Vagina (tissue), 2 donors: ENCODE data around the gene KLK12. TPM values are rescaled to one million over a fixed set of nuclear protein-coding genes. Genes with fewer than 3 reads are reported as not detected.
"Not testable (repeated sequence)": the region's sequence is repeated elsewhere in the genome, so short reads cannot be mapped to it uniquely, and the experiment has no call there.

Source experiments
- DNase-seq, 2 donors: peaks; one replicate each; pipeline ENCODE4 v3.0.0-alpha.2; 2017; ENCODE audit errors: extremely low spot score in 2 of 2
- H3K27ac ChIP-seq: fragments of 200-600 bp; sonication (generic); one replicate; pipeline ENCODE4 v1.5.1; 2019
- H3K27me3 ChIP-seq: fragments of 200-600 bp; sonication (generic); one replicate; pipeline ENCODE4 v1.5.1; 2019
- H3K36me3 ChIP-seq, 2 donors: fragments of 200-600 bp; sonication (generic); one replicate each; pipeline ENCODE4 v1.5.1; 2017 to 2019
- H3K4me1 ChIP-seq: fragments of 200-600 bp; sonication (generic); one replicate; pipeline ENCODE4 v1.5.1; 2019
- H3K4me3 ChIP-seq, 2 donors: fragments of 200-600 bp; sonication (generic); 1 replicate in 1 of 2; 2 replicates in 1 of 2; pipeline ENCODE4 v1.5.1; 2016 to 2019
- H3K9me3 ChIP-seq: fragments of 200-600 bp; sonication (generic); one replicate; pipeline ENCODE4 v1.5.1; 2019
- POLR2A ChIP-seq, 2 donors: fragments of 450-650 bp; IDR thresholded peaks; one replicate each; pipeline ENCODE4 v1.6.1; 2017; ENCODE audit warnings: antibody characterized with exemption in 2 of 2, mild to moderate bottlenecking in 2 of 2, moderate library complexity in 2 of 2
- POLR2AphosphoS5 ChIP-seq, 2 donors: sonication (generic); formaldehyde crosslinking; IDR thresholded peaks; one replicate each; pipeline ENCODE4 v1.9.0; 2017; ENCODE audit warnings: antibody characterized with exemption in 2 of 2, mild to moderate bottlenecking in 2 of 2, low read depth in 1 of 2; ENCODE audit not compliant: insufficient read depth in 1 of 2
- intact Hi-C: fragments of 100-400 bp; cut with DNase I; formaldehyde crosslinking; loops from one replicate; pipeline ENCODE4 v1.15.1; 2023
- total RNA-seq: library from RNA; depleted of rRNA; stranded (reverse); fragments of >200 nt; gene quantifications from one replicate; pipeline ENCODE4 v1.2.3, GENCODE V29; 2016
- TF ChIP-seq, protein P1 (sequence below), 3 experiments: fragments of 450-650 bp in 2 of 3; fragments of 200-600 bp in 1 of 3; sonication (generic) in 1 of 3; IDR thresholded peaks; one replicate each; pipeline ENCODE4 v1.5.1; 2017 to 2019; ENCODE audit warnings: antibody characterized with exemption in 3 of 3, mild to moderate bottlenecking in 2 of 3, moderate library complexity in 2 of 3

KLK12 gene
- total RNA-seq, 1 donor from 2014 or later: 4.2 TPM

DNA sequence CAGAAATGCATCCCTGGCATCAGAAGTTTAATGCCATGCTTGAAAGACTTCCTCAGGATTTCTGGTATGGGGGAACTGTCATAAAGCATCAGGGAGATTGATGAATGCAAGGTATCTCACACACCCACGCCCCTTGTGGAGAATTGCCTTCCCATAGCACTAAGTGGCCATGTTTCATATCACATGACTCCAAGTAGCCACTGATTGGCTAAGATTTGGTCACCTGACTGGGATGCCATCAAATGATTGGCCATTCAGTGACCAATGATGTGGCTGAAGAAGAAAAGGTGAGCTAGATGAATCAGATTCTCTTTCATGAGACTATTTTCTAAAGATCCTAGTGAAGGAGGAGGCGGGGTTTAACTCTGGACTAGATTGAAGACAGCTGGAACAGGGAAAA, 40.7 kb downstream of the KLK12 start:
- no peaks in the 10 kb centered on the region for H3K4me1 ChIP-seq
- intact Hi-C loops: no loop called here
- H3K27me3 ChIP-seq: no peaks in the 10 kb centered on the region
- no peaks in the 10 kb centered on the region for H3K36me3 ChIP-seq
- TF ChIP-seq POLR2AphosphoS5 (IDR thresholded peaks at IDR 0.05; ENCODE audit: insufficient read depth in 1 of 2, low read depth in 1 of 2) (no peak), POLR2A (IDR thresholded peaks at IDR 0.05) (no peak)
- TF ChIP-seq, protein P1, sequence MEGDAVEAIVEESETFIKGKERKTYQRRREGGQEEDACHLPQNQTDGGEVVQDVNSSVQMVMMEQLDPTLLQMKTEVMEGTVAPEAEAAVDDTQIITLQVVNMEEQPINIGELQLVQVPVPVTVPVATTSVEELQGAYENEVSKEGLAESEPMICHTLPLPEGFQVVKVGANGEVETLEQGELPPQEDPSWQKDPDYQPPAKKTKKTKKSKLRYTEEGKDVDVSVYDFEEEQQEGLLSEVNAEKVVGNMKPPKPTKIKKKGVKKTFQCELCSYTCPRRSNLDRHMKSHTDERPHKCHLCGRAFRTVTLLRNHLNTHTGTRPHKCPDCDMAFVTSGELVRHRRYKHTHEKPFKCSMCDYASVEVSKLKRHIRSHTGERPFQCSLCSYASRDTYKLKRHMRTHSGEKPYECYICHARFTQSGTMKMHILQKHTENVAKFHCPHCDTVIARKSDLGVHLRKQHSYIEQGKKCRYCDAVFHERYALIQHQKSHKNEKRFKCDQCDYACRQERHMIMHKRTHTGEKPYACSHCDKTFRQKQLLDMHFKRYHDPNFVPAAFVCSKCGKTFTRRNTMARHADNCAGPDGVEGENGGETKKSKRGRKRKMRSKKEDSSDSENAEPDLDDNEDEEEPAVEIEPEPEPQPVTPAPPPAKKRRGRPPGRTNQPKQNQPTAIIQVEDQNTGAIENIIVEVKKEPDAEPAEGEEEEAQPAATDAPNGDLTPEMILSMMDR (IDR thresholded peaks at IDR 0.05): no peak
- no peaks in the 10 kb centered on the region for H3K9me3 ChIP-seq
- H3K4me3 ChIP-seq: no peak overlapping the region
- H3K27ac ChIP-seq: no peak overlapping the region
- no peak for DNase-seq

DNA sequence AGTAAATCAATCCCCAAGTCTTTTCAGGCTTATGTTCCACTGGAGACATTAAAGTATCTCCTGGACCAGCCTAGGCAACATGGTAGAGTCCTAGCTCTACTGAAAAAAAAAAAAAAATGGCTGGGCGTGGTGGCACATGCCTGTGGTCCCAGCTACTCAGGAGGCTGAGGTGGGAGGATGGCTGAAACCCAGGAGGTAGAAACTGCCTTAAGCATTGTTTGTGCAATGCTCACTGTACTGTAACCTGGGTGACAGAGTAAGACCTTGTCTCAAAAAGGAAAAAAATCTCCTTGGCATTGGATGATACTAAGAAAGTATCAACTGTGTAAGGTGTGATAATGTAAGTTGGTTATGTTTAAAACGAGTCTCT, 42.2 kb downstream of the KLK12 start:
- Histone ChIP-seq H3K27me3 (no peaks in the 10 kb centered on the region), H3K27ac (no peak overlapping the region), H3K36me3 (no peaks in the 10 kb centered on the region), H3K4me1 (no peaks in the 10 kb centered on the region), H3K4me3 (no peak overlapping the region), H3K9me3 (no peaks in the 10 kb centered on the region)
- intact Hi-C loops: no loop called here
- DNase-seq: no peak
- TF ChIP-seq POLR2AphosphoS5 (IDR thresholded peaks at IDR 0.05; ENCODE audit: insufficient read depth in 1 of 2, low read depth in 1 of 2) (no peak), POLR2A (IDR thresholded peaks at IDR 0.05) (no peak)
- TF ChIP-seq, protein P1 (IDR thresholded peaks at IDR 0.05): no peak

DNA sequence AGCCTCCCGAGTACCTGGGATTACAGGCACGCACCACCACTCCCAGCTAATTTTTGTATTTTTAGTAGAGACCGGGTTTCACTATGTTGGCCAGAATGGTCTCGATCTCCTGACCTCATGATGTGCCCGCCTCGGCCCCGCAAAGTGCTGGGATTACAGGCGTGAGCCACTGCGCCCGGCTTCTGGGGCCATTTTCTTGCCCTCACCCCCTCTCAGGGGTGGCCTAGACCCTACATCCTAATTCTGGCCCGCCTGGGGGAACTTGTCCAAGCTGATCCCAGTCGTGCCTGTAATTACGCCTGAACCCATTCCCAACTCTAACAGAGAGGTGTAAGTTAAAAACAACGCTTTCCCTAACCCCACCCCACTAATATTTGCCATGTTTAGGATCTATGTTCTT, 50.4 kb downstream of the KLK12 start:
- not testable (repeated sequence) for H3K27me3 ChIP-seq, DNase-seq, H3K36me3 ChIP-seq

DNA sequence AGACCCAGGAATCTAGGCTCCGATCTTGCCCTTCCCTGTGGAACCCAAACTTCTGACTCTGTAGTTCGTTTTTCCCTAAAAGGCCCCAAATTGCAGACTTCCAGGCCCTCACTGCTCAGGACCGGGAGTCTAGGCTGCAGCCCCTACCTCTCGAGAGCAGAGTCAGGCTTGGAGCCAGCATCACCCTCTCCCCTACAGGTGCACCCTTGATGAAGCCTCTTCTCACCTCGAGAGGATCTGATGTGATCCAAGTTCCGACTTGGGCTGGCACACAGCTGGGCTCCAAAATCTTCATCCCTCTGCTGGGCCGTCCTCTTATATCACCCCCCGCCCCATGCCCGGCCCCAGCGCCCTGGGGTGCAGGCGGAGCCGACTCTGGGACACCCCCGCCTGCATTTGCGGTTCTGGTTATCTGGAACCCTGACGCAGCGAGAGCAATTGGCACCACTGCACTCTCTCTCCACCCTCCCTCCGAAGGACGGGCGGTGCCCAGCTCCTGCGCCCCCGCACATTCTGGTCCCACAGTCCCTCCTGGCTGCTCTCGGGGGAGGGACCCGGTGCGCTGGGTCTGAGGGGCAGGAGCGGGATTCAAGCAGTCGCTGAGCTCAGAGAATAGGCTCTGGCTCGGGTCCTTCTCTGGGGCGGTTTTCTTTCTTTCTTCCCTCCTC, 51.0 kb downstream of the KLK12 start, which contains the start of gene KLK7:
TSS of gene KLK7 (minus strand) at position 293 of the 668 bp plus-strand sequence. CDS start 1,518 bp downstream, outside the sequence.
- H3K36me3 ChIP-seq: no peaks in the 10 kb centered on the region
- no peak within 1 kb of the TSS for H3K27ac ChIP-seq
- TF ChIP-seq POLR2AphosphoS5 (IDR thresholded peaks at IDR 0.05; ENCODE audit: insufficient read depth in 1 of 2, low read depth in 1 of 2) (no peak), POLR2A (IDR thresholded peaks at IDR 0.05) (no peak)
- TF ChIP-seq, protein P1 (IDR thresholded peaks at IDR 0.05): no peak
- H3K4me3 ChIP-seq: no peak within 1 kb of the TSS
- H3K27me3 ChIP-seq: no peaks in the 10 kb centered on the region
- no peaks in the 10 kb centered on the region for H3K9me3 ChIP-seq
- DNase-seq: no peak
- intact Hi-C loops: no loop called here
- no peaks in the 10 kb centered on the region for H3K4me1 ChIP-seq

More for the DNA sequence above, 50.4 kb downstream of the KLK12 start:
- intact Hi-C loops, H3K4me3 ChIP-seq, H3K4me1 ChIP-seq, H3K9me3 ChIP-seq, H3K27ac ChIP-seq: not testable (repeated sequence)

DNA sequence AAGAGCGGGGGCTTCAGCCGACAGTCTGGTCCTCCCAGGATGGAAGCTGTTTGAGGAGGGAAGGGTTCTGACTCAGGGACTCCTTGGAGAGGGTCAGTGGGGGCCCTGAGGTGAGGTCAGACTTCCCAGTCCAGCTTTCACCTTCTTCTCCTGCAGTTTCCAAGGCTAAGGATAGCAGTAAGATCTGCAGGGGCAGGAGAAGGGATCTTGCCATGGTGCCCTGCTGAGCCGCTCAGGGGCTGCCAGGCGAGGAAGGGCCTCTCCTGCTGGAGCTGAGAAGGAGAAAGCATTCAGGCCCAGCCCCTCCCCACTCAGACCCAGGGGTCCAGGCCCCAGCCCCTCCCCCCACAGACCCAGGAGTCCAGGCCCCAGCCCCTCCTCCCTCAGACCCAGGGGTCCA, 52.6 kb downstream of the KLK12 start:
- H3K4me3 ChIP-seq: no peak overlapping the region
- no peak for TF ChIP-seq POLR2AphosphoS5 (IDR thresholded peaks at IDR 0.05; ENCODE audit: insufficient read depth in 1 of 2, low read depth in 1 of 2)
- TF ChIP-seq POLR2A (IDR thresholded peaks at IDR 0.05): no peak
- TF ChIP-seq, protein P1 (IDR thresholded peaks at IDR 0.05): no peak
- no peak for DNase-seq
- intact Hi-C loops: no loop called here
- H3K4me1 ChIP-seq: no peaks in the 10 kb centered on the region
- no peaks in the 10 kb centered on the region for H3K27me3 ChIP-seq
- H3K27ac ChIP-seq: no peak overlapping the region
- H3K9me3 ChIP-seq: no peaks in the 10 kb centered on the region
- H3K36me3 ChIP-seq: no peaks in the 10 kb centered on the region
